HG03432 (cell line): ENCODE data around the gene KIF4A.
"Not testable (repeated sequence)": the region's sequence is repeated elsewhere in the genome, so short reads cannot be mapped to it uniquely, and the experiment has no call there.

Experiments used
- ATAC-seq: cut with Tn5 transposase; IDR thresholded peaks from one replicate; pipeline ENCODE4 v1.9.1; 2021; ENCODE audit warnings: mild to moderate bottlenecking, moderate library complexity; ENCODE audit not compliant: unreplicated experiment

KIF4A gene

DNA sequence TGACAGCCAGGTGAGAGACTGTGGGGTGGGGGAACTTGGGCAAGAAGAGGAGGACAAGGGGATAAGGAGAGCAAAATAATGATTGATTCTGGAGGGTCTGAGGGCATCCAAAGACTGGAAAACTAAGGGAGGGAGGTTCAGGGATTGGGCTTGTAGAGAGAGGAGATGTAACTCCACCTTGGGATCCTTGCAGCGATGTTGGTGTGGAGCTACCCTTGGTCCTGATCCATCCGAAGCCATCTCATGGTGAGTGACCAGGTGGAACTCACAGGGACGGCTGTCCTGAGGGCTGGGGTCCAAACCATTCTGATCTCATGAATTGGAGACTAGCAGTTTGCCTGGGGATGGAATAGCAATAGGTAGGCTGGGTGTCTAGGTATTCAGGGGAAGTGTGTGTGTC is 9.3 kb upstream of the KIF4A start:
- no peak for ATAC-seq

DNA sequence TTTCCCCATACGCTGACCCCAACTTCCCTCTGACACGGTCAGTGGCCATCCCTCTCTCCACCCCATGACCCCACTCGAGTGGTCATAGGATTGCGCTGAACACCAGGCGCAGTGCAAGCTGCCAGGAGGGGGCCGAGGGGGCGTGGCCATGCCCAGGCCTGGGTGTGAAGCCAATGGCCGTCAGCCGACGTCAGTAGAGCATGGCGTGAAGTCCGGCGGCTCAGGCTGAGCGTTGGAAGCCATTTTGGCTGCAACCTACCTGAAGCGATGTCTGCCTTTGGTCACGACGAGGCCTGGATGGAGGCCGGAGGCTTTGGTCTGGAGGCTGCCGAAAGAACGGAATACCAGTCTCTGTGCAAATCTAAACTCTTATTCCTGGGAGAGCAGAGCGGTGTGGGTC is 8.0 kb upstream of the KIF4A start, which contains the start of gene RAB41:
Gene RAB41, plus strand, starts transcription at position 222 of the 400 bp plus-strand sequence. Its CDS starts 46 bp downstream, at position 268.
- no peak for ATAC-seq

DNA sequence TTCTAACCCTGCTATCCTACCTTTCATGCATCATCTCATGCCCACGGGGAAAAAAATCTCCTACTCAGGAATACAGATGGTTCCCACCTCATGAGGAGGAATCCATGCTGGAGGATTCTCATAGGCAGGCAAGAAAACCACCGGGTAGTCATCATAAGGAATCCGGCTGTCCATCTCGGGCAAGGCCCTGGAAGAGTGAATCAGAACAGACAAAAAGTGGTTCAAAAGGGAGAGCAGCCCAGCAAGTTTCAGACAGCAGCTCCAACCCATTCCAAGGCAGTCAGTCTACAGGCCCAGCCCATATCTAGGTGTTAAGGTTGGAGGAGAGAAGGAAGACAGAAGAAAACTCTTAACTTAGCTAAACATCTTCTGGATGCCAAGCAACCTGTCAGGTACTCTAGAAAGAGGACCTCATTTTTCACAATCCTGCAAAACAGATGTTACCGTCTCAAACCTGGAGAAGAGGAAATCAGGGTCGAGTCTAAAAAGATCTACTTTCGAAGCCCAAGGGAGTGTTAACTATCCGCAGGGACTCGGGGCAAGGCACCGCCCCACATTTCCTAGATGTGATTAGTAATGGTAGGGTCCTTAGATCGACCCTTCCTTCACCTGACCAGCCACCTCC is 624 bp upstream of the KIF4A start:
- ATAC-seq = no peak

DNA sequence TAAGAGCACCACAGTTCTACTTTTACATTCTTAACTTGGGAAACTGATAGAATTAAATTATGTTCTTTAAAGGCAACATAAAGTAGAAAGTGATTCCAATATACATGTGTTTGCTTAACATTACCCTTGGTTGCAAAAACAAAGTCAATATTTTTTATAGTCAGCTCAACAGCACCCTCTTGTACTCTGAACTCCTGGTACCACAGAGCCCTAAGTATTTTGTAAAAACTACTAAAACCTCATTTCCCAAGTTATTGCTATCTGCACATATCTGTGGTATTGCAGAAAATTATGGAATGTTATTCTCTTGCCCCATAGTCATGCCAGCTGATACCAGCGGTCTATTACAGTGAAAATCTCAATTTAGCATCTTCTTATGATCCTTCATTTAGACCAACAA is 2.9 kb downstream of the KIF4A start:
- ATAC-seq = no peak

DNA sequence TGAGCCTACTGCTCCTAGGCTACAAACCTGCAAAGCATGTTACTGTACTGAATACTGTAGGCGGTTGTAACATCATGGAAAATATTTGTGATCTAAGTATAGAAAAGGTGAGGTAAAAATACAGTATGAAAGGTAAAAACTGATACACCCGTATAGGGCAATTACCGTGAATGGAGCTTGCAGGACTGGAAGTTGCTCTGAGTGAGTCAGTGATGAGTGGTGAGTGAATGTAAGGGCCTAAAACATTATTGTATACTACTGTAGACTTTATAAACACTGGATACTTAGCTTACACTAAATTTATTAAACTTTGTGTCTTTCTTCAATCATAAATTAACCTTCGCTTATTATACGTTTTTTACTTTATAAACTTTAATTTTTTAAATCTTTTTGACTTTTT is 3.7 kb downstream of the KIF4A start:
- no peak for ATAC-seq

DNA sequence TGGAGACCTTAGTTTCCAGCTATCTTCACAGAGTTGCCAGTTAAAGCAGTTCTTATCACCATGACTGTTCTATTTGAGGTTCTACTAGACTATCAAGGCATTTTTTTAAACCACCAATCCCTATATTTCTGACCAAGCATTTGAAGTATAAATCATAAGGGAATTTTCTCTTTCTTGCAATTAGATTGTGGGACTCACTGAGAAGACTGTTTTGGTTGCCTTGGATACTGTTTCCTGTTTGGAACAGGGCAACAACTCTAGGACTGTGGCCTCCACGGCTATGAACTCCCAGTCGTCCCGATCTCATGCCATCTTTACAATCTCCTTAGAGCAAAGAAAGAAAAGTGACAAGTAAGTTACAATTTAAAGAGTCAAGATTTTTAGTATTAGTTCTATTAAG is 11.8 kb downstream of the KIF4A start:
- ATAC-seq = no peak

DNA sequence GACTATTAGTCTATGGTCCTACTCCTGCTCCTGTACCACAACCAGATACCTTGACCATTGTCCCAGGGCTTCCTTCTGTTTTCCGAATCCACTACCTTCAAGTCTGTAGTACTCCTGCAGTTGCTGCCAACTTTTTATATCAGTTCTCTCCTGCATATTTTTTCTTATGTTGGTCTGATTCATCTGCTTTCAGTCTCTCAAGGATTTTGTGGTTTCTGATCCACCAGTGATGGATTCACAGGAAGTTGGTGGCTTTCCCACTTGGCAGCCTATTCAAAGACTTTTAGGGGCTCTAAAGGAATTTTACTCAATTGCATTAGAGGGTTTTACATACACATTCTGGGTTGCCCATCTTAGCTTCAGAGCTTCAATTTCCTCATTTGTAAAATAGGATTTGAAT is 23.6 kb downstream of the KIF4A start:
- no peak for ATAC-seq

DNA sequence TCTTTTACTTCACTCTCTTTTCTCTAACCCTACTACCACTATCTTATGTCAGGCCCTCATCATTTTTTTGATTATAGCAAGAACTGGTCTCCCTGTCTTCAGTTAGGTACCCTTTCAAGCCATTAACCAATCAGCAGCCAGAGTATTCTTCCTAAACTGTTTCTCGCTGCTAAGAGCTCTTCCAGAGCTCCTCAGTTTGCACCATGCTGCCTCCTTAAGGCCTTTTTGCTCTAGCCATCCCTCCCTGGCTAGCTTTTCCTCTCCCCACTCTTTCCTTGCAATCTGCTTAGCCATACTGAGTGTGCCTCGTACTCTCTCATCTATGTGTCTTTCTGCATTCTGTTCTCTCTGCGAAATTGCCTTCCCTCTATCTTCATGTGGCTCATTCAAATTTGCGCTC is 32.9 kb downstream of the KIF4A start:
- no peak for ATAC-seq

DNA sequence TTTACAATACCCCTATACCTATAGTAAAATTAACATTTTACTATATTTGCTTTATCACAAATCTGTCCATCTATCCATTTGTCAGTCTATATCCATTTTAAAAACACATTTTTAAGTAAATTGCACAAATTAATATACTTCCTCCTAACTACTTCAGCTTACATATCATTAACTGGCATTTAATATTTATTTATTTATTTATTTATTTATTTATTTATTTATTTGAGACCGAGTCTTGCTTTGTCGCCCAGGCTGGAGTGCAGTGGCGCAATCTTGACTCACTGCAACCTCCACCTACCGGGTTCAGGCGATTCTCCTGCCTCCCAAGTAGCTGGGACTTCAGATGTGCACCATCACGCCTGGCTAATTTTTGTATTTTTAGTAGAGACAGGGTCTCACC is 33.7 kb downstream of the KIF4A start:
- not testable (repeated sequence) for ATAC-seq

DNA sequence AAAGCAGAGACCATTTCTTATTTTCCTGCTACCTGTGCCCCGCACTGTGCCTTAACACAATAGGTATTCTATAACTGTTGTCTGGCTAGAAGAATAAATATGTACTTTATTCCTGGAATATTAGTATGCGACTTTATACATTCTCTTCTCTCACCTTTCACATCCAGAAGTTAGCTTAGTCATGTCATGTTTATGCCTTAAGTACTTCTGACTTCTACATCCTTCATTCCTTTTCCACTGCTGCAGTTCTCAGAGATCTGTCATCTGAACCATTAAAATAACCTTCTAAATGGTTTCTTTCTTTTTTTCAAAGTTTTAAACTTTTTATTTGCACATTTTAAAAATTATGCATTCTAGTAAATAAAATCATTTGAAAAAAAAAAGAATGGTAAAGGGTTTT is 34.4 kb downstream of the KIF4A start:
- ATAC-seq = no peak

DNA sequence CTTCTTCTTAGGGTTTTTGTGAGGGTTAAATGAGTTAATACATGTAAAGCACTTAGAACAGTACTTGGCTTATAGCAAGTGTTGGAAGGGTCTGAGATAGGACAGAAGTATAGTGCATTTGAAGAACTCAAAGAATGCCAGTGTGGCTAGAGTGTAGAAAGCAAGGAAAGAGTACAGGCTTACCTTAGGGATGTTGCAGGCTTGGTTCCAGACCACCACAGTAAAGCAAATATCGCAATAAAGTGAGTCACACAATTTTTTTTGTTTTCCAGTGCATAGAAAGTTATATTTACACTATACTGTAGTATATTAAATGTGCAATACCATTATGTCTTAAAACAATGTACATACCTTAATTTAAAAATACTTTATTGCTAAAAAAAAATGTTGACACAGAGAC is 41.3 kb downstream of the KIF4A start:
- no peak for ATAC-seq

DNA sequence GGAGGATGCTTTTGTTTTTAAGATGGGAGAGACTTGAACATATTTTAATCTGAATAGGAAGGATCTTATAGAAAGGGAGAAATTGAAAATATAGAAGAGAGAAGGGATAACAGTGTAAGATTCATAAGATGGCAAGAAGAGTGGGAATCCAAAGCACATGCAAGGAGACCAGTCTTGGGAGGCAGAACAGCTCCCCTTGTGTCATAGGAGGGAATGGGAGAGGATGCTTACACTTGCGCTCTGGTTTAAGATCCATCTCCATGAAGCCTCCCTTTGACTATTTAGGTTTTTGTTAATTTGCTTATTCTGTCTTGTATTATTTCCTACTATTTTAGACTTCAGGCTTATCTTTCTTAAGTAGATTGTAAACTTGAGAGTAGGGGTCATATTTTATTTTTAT is 42.7 kb downstream of the KIF4A start:
- no peak for ATAC-seq

DNA sequence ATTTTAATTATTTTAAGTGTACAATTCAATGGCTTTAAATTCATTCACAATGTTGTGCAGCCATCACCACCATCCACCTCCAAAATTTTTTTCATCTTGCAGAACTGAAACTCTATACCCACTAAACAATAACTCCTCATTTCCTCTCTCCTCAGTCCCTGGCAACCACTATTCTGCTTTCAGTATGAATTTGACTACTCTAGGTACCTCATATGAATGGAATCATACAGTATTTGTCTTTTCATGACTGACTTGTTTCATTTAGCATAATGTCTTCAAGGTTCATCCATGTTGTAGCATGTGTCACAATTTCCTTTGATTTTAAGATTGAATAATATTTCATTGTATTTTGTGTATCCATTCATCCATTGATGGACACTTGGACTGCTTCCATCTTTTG is 46.9 kb downstream of the KIF4A start:
- ATAC-seq = peak; percentile 100

DNA sequence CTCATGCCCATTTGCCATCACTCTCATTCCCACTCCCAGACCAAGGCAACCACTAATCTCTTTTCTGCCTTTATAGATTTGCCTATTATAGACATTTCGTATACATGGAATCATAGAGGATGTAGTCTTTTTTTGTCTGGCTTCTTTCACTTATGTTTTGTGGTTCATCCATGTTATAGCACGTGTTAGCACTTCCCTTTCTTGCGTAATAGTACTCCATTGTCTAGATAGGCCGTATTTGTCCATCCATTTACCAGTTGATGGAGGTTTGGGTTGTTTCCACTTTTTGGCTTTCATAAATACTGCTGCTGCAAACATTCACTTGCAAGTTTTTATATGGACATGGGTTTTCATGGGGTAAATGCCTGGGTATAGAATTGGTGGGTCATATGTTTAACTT is 48.4 kb downstream of the KIF4A start:
- no peak for ATAC-seq

DNA sequence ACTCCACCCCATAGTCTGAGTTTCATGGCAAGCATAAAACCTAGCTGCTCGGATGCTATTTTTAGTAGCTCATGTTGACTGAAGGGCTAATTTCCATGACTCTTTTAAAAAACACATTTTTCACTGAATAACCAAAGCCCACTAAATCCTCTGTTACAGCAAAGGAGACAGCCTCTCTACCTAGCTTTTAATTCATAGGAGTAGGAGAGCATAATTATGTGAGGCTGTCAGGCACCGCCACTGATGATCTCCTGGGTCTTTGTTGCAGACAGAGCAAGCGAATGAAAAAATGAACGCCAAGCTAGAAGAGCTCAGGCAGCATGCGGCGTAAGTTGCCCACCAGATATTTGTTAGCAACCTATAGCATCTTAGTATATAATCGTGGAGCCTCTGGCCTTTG is 53.5 kb downstream of the KIF4A start:
- no peak for ATAC-seq

DNA sequence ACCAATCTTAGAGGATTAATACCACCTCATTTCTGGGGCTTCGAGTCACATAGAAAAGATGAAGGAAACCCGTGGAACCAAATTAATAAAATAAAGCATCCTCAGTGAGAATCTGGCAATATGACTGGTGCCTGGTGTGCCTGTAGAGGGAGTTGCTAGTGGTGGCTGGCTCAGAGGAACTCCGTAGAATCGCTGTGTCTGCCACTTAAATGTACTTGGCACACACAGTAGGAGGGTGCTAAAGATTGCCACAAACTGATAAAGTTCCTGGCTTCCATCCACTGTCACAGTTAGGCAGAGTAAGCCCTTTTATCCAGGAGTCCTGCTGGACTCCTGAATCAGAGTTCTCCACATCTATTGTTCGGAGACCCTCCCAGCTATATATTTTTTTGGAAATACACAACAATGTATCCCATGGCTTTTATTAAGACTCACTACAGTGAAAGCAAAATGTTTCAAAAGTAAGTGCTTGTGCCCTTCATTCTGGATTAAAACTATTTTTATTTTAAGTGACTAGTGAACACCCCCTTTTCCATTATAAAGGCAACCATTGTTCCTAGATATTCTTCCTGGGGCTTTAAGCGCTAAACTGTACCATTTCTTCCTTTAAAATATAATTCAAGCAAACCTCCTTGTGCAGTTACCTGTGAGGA is 56.6 kb downstream of the KIF4A start:
- ATAC-seq = no peak

DNA sequence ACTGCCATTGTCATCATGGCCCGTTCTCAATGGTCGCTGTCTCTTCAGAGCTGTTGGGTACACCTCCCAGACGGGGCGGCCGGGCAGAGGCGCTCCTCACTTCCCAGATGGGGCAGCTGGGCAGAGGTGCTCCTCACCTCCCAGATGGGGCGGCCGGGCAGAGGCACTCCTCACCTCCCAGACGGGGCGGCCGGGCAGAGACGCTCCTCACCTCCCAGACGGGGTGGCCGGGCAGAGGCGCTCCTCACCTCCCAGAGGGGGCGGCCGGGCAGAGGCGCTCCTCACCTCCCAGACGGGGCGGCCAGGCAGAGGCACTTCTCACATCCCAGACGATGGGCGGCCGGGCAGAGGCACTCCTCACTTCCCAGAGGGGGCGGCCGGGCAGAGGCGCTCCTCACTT is 58.9 kb downstream of the KIF4A start:
- not testable (repeated sequence) for ATAC-seq

DNA sequence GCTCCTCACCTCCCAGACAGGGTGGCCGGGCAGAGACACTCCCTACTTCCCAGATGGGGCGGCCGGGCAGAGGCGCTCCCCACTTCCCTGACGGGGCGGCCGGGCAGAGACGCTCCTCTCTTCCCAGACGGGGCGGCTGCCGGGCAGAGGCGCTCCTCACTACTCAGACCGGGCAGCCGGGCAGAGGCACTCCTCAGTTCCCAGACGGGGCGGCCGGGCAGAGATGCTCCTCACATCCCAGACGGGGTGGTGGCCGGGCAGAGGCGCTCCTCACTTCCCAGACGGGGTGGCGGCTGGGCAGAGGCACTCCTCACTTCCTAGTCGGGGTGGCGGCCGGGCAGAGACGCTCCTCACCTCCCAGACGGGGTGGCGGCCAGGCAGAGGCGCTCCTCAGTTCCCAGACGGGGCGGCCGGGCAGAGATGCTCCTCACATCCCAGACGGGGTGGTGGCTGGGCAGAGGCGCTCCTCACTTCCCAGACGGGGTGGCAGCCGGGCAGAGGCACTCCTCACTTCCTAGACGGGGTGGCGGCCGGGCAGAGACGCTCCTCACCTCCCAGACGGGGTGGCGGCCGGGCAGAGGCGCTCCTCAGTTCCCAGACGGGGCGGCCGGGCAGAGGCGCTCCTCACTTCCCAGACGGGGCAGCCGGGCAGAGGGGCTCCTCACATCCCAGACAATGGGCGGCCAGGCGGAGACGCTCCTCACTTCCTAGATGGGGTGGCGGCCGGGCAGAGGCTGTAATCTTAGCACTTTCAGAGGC is 59.6 kb downstream of the KIF4A start:
- not testable (repeated sequence) for ATAC-seq

DNA sequence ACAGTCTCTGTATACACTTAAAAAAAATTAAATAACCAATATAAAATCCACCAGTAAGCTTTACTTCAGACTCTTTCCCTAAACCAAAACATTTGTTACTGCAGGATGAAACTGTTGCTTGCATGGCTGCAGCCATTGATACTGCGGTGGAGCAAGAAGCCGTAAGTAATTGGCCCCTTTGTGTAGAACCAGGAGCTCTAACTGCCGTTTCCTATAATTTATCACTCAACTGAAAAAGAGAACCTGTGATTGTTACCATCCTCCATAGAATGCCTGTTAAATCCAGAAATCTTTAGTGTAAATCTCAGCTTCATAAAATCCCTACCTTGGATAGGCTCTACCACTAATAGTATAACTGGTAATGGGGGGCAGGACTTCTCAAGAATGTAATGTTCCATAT is 62.6 kb downstream of the KIF4A start:
- ATAC-seq = no peak

DNA sequence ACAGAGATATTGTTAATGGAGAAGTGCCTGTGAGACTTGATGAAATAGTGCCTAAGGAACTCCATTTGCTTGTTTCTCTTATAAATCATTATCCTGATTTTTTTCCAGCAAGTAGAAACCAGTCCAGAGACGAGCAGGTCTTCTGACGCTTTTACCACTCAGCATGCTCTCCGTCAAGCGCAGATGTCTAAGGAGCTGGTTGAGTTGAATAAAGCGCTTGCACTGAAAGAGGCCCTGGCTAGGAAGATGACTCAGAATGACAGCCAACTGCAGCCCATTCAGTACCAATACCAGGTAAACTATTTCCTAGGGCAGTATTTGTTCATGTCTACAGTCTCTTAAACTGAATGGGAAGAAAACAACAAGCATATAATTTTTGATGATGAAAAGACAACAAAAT is 63.6 kb downstream of the KIF4A start:
- no peak for ATAC-seq

DNA sequence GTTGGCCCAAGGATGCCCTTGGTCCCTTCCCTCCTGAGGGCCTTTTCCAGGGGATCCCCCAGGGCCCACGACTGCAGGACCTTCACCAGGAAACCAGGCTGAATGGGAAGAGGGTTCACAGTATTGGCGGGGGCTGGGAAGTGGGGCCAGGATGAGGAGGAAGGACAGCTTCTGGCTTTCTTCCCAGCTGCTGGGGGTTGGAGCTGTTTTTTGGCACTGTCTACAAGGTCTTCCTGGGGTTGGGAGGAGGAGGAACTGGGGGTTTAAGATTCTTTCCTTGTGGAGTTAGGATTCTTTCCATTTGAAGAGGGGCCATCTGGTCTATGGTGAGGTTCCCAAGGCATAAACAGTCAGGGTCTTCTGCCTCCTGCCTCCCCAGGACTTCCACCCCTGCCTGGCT is 64.8 kb downstream of the KIF4A start:
- no peak for ATAC-seq

DNA sequence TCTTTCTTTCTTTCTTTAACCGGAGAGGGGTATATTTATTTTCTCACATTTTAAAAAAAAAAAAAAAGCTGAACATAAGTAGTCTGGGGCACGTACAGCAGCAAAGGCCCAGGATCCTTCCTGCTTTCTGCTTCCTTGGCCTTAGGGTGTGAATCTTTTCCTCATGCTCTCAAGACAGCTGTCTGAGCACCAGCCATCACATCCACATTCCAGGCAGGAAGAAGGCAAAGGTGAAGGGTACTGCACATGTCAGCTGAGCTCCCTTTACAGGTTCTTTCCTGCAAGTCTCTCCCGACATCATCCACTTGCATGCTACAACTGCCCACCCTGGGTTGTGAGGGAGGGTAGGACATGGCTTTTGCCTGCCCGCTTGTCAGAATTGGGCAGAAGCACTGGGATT is 69.6 kb downstream of the KIF4A start:
- ATAC-seq = no peak
